Uterus (tissue), 2 donors: Measurements from ENCODE around the gene CDK6.

Experiments used
- POLR2A ChIP-seq, 2 donors: fragments of 450-650 bp; IDR thresholded peaks; one replicate each; pipeline ENCODE4 v1.6.1; 2016; ENCODE audit warnings: antibody characterized with exemption in 2 of 2, mild to moderate bottlenecking in 1 of 2, moderate library complexity in 1 of 2
- TF ChIP-seq, protein P1 (sequence below), 4 experiments: fragments of 200-600 bp in 2 of 4; fragments of 450-650 bp in 2 of 4; sonication (generic) in 2 of 4; IDR thresholded peaks; one replicate each; pipeline ENCODE4 v1.5.1; 2016 to 2019; ENCODE audit warnings: antibody characterized with exemption in 4 of 4, mild to moderate bottlenecking in 2 of 4, moderate library complexity in 1 of 4

DNA sequence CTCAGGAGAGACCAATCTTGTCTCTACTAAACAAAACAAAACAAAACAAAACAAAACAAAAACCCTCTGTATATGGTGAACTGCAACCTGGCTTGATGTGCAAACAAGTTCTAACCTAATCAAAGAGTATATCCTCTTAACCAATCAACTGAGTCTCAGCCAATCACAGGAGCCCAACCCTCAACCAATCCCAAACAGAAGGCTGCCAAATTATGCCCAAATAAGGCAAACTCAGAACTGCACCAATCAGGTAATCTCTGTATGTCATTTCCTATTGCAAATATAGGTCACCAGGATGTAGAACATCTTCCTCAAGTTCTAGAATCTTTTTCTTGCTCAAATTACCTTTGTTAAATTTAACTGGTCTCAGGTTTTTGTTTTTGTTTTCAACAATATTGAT is 251.4 kb downstream of the CDK6 start:
- TF ChIP-seq, protein P1, sequence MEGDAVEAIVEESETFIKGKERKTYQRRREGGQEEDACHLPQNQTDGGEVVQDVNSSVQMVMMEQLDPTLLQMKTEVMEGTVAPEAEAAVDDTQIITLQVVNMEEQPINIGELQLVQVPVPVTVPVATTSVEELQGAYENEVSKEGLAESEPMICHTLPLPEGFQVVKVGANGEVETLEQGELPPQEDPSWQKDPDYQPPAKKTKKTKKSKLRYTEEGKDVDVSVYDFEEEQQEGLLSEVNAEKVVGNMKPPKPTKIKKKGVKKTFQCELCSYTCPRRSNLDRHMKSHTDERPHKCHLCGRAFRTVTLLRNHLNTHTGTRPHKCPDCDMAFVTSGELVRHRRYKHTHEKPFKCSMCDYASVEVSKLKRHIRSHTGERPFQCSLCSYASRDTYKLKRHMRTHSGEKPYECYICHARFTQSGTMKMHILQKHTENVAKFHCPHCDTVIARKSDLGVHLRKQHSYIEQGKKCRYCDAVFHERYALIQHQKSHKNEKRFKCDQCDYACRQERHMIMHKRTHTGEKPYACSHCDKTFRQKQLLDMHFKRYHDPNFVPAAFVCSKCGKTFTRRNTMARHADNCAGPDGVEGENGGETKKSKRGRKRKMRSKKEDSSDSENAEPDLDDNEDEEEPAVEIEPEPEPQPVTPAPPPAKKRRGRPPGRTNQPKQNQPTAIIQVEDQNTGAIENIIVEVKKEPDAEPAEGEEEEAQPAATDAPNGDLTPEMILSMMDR (IDR thresholded peaks at IDR 0.05), result no peak
- no peak for TF ChIP-seq POLR2A (IDR thresholded peaks at IDR 0.05)
